Glutamatergic neuron (in vitro differentiated cells): Measurements from ENCODE around the gene RNGTT. TPM values are rescaled to one million over a fixed set of nuclear protein-coding genes. Genes with fewer than 3 reads are reported as not detected.

Experiments
- DNase-seq: peaks from one replicate; pipeline ENCODE4 v3.0.0; 2022
- H3K27ac Mint-ChIP-seq: one replicate; pipeline ENCODE4 v1.8.0; 2020; ENCODE audit warnings: mild to moderate bottlenecking, mixed read lengths, inconsistent platforms; ENCODE audit not compliant: unreplicated experiment
- H3K27me3 Mint-ChIP-seq: one replicate; pipeline ENCODE4 v1.8.0; 2020; ENCODE audit warnings: mild to moderate bottlenecking, moderate library complexity, mixed read lengths, inconsistent platforms; ENCODE audit not compliant: unreplicated experiment
- H3K36me3 Mint-ChIP-seq: one replicate; pipeline ENCODE4 v1.8.0; 2020; ENCODE audit warnings: mild to moderate bottlenecking, mixed read lengths, inconsistent platforms; ENCODE audit not compliant: unreplicated experiment
- H3K4me1 Mint-ChIP-seq: one replicate; pipeline ENCODE4 v1.8.0; 2020; ENCODE audit warnings: mild to moderate bottlenecking, low read depth, mixed read lengths, inconsistent platforms; ENCODE audit not compliant: unreplicated experiment
- H3K4me3 Mint-ChIP-seq: one replicate; pipeline ENCODE4 v1.8.0; 2020; ENCODE audit warnings: mild to moderate bottlenecking, mixed read lengths, inconsistent platforms; ENCODE audit not compliant: unreplicated experiment
- H3K9me3 Mint-ChIP-seq: one replicate; pipeline ENCODE4 v1.8.0; 2020; ENCODE audit warnings: mild to moderate bottlenecking, moderate library complexity, mixed read lengths, inconsistent platforms; ENCODE audit not compliant: unreplicated experiment
- total RNA-seq: library from RNA; stranded (reverse); fragmentation: NEBNext Ultra II Directional; extraction: Animal tissue kit (Norgen Biotek cat#: 25700); gene quantifications from one replicate; pipeline ENCODE4 v1.2.1, GENCODE V29; 2021; ENCODE audit not compliant: unreplicated experiment
- TF ChIP-seq, protein P1 (sequence below): fragments of 200-600 bp; sonication (generic); IDR thresholded peaks from one replicate; pipeline ENCODE4 v1.5.0; 2021; ENCODE audit not compliant: partially characterized antibody, unreplicated experiment

Gene RNGTT
- total RNA-seq, 1 donor from 2014 or later, result 23.9 TPM

- peaks cover 15% of the 10 kb centered on the region for H3K36me3 Mint-ChIP-seq
- H3K4me3 Mint-ChIP-seq, result no peak overlapping the region
- H3K27me3 Mint-ChIP-seq, result peaks cover 2% of the 10 kb centered on the region
- DNase-seq, result no peak
- TF ChIP-seq, protein P1, sequence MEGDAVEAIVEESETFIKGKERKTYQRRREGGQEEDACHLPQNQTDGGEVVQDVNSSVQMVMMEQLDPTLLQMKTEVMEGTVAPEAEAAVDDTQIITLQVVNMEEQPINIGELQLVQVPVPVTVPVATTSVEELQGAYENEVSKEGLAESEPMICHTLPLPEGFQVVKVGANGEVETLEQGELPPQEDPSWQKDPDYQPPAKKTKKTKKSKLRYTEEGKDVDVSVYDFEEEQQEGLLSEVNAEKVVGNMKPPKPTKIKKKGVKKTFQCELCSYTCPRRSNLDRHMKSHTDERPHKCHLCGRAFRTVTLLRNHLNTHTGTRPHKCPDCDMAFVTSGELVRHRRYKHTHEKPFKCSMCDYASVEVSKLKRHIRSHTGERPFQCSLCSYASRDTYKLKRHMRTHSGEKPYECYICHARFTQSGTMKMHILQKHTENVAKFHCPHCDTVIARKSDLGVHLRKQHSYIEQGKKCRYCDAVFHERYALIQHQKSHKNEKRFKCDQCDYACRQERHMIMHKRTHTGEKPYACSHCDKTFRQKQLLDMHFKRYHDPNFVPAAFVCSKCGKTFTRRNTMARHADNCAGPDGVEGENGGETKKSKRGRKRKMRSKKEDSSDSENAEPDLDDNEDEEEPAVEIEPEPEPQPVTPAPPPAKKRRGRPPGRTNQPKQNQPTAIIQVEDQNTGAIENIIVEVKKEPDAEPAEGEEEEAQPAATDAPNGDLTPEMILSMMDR, result no peak
- peaks cover 12% of the 10 kb centered on the region for H3K9me3 Mint-ChIP-seq
- no peak overlapping the region for H3K27ac Mint-ChIP-seq
- peaks cover 6% of the 10 kb centered on the region for H3K4me1 Mint-ChIP-seq
Measured at GRCh38 chr6:88573561-88573960, 389.9 kb downstream of the RNGTT start.

GRCh38 chr6:88572449-88573139, 390.8 kb downstream of the RNGTT start:
- Mint-ChIP-seq H3K9me3 (peaks cover 16% of the 10 kb centered on the region), H3K4me1 (peaks cover 6% of the 10 kb centered on the region), H3K4me3 (no peak overlapping the region), H3K27me3 (peaks cover 4% of the 10 kb centered on the region), H3K27ac (no peak overlapping the region), H3K36me3 (peaks cover 15% of the 10 kb centered on the region)
- TF ChIP-seq, protein P1, result no peak
- DNase-seq, result no peak

- Mint-ChIP-seq H3K27ac (no peak overlapping the region), H3K9me3 (peaks cover 15% of the 10 kb centered on the region), H3K4me3 (no peak overlapping the region), H3K4me1 (peaks cover 6% of the 10 kb centered on the region), H3K36me3 (peaks cover 15% of the 10 kb centered on the region), H3K27me3 (peaks cover 4% of the 10 kb centered on the region)
- no peak for DNase-seq
- TF ChIP-seq, protein P1, result no peak
Measured at GRCh38 chr6:88569959-88570358, 393.5 kb downstream of the RNGTT start.

- TF ChIP-seq, protein P1, result no peak
- Mint-ChIP-seq H3K9me3 (peaks cover 9% of the 10 kb centered on the region), H3K4me1 (no peaks in the 10 kb centered on the region), H3K27ac (peak overlapping the region; percentile 30), H3K27me3 (peaks cover 2% of the 10 kb centered on the region), H3K4me3 (no peak overlapping the region), H3K36me3 (peaks cover 15% of the 10 kb centered on the region)
- no peak for DNase-seq
Measured at GRCh38 chr6:88567696-88568095, 395.7 kb downstream of the RNGTT start.

DNA sequence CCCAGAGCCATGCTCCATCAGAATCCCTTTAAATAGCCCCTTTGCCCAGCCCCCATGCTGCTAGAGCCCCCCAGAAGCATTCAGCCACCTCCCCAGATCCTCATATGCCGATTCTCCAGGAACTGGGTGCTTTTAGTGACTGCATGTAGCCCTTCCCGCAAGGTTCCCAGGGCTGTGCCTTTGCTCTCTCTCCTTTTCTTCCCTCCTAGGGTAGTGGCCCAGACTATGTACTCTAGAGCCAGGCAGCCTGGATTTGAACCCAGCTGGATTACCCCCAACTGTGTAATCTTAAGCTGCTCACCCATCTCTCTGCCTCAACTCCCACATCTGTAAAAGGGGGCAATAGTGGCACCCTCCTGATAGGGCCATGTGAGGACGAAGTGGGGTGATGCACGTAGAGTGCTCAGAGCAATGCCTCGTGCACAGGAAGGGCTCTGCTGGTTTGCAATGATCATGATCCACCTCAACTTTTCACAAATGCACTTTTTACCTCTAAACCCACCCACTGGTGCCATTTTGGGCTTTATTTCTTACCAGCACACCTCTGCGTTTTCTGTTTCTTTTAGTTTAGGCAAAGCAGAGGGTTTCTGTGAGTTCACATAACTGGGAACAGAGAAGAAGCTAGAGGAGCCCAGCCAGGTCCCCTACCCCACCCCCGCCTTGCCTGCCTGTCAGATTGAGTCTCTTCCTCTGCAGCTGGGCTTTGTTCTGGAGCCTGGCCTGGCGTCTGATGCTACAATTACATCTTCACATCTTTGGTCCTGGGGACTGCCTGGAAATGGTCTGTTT, 396.5 kb downstream of the RNGTT start:
- Mint-ChIP-seq H3K4me1 (no peaks in the 10 kb centered on the region), H3K36me3 (peaks cover 15% of the 10 kb centered on the region), H3K27me3 (peaks cover 2% of the 10 kb centered on the region), H3K27ac (no peak overlapping the region), H3K4me3 (no peak overlapping the region), H3K9me3 (peaks cover 9% of the 10 kb centered on the region)
- TF ChIP-seq, protein P1, result no peak
- no peak for DNase-seq
